Kidney (tissue), 14 donors: ENCODE data around the gene FOLR1. TPM values are rescaled to one million over a fixed set of nuclear protein-coding genes. Genes with fewer than 3 reads are reported as not detected.

ENCODE experiments used
- DNase-seq, 5 donors: peaks; one replicate each; pipeline ENCODE4 v3.0.0-alpha.2; 2013 to 2020
- FAIRE-seq: peaks from 2 replicates; lab custom pipeline; 2012; peaks lifted over from hg19 to GRCh38; lab: Jason Lieb, UNC
- H3K27ac ChIP-seq, 2 donors: one replicate each; pipeline ENCODE4 v1.7.0; 2013; ENCODE audit warnings: low read depth in 2 of 2, low read length in 2 of 2, inconsistent platforms in 1 of 2
- H3K27me3 ChIP-seq: one replicate; pipeline ENCODE4 v1.7.1; 2013; ENCODE audit warnings: low read length, inconsistent platforms; ENCODE audit not compliant: control insufficient read depth, insufficient read depth
- H3K36me3 ChIP-seq, 3 donors: one replicate each; pipeline versions ENCODE4 v1.7.0 to v1.7.1; 2013; ENCODE audit warnings: low read length in 3 of 3, control low read depth in 1 of 3, inconsistent platforms in 1 of 3; ENCODE audit not compliant: insufficient read depth in 3 of 3, control insufficient read depth in 2 of 3
- H3K4me1 ChIP-seq, 3 donors: one replicate each; pipeline versions ENCODE4 v1.7.0 to v1.7.1; 2013; ENCODE audit warnings: low read length in 3 of 3, inconsistent platforms in 1 of 3, low read depth in 1 of 3; ENCODE audit not compliant: control insufficient read depth in 2 of 3, insufficient read depth in 2 of 3
- H3K4me3 ChIP-seq, 3 donors: one replicate each; pipeline versions ENCODE4 v1.7.0 to v1.8.1; 2013; ENCODE audit warnings: low read length in 3 of 3, control low read depth in 1 of 3, inconsistent platforms in 1 of 3
- H3K9ac ChIP-seq, 3 donors: one replicate each; pipeline versions ENCODE4 v1.7.0 to v1.7.1; 2013; ENCODE audit warnings: low read length in 3 of 3, control low read depth in 1 of 3, inconsistent platforms in 1 of 3
- H3K9me3 ChIP-seq, 3 donors: one replicate each; pipeline versions ENCODE4 v1.7.0 to v1.7.1; 2013; ENCODE audit warnings: low read length in 3 of 3, control low read depth in 1 of 3, inconsistent platforms in 1 of 3; ENCODE audit not compliant: control insufficient read depth in 2 of 3, insufficient read depth in 1 of 3
- intact Hi-C: fragments of 100-400 bp; cut with DNase I; formaldehyde crosslinking; loops from one replicate; pipeline ENCODE4 v1.11.1; 2022
- polyA plus RNA-seq: library from polyadenylated mRNA; stranded (reverse); fragments of 350-450 nt; fragmentation: Illumina TruSeq; extraction: RNeasy Lipid Tissue Mini Kit (QIAGEN cat#74804); gene quantifications from one replicate; pipeline ENCODE4 v1.2.3, GENCODE V29; 2014; ENCODE audit warnings: low read depth, low replicate concordance; ENCODE audit not compliant: insufficient read depth
- total RNA-seq: library from RNA; stranded (reverse); fragmentation: NEBNext Ultra II Directional; extraction: Animal tissue kit (Norgen Biotek cat#: 25700); gene quantifications from one replicate; pipeline ENCODE4 v1.2.1, GENCODE V29; 2021
- TF ChIP-seq, protein P1 (sequence below): IDR thresholded peaks from 3 replicates; pipeline ENCODE4 v1.5.1; 2012; ENCODE audit warnings: mild to moderate bottlenecking, moderate library complexity, borderline replicate concordance; ENCODE audit not compliant: insufficient read depth; ENCODE audit errors: extremely low read depth
- donor health status: control.
- donor health status: control.
- donor health status: control.
- donor health status: control.
- donor health status: control.
- donor health status: DM: yes; HTN: yes; CAD: no.
- donor health status: Normal renal cell carcinoma (clear cell type).

FOLR1 gene
- total and polyA plus RNA-seq, 2 donors from 2014 or later, result 41.2 to 297 TPM

- Histone ChIP-seq H3K9me3 (no peaks in the 10 kb centered on the region), H3K27me3 (no peaks in the 10 kb centered on the region), H3K4me3 (no peak overlapping the region), H3K36me3 (peaks cover 9 to 67% (median 49%) of the 10 kb centered on the region in 3 donors), H3K27ac (no peak overlapping the region), H3K4me1 (peaks cover 0 to 12% (median 5%) of the 10 kb centered on the region in 3 donors), H3K9ac (no peak overlapping the region)
- intact Hi-C loops, result no loop called here
- TF ChIP-seq, protein P1, sequence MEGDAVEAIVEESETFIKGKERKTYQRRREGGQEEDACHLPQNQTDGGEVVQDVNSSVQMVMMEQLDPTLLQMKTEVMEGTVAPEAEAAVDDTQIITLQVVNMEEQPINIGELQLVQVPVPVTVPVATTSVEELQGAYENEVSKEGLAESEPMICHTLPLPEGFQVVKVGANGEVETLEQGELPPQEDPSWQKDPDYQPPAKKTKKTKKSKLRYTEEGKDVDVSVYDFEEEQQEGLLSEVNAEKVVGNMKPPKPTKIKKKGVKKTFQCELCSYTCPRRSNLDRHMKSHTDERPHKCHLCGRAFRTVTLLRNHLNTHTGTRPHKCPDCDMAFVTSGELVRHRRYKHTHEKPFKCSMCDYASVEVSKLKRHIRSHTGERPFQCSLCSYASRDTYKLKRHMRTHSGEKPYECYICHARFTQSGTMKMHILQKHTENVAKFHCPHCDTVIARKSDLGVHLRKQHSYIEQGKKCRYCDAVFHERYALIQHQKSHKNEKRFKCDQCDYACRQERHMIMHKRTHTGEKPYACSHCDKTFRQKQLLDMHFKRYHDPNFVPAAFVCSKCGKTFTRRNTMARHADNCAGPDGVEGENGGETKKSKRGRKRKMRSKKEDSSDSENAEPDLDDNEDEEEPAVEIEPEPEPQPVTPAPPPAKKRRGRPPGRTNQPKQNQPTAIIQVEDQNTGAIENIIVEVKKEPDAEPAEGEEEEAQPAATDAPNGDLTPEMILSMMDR, result no peak
- FAIRE-seq (no peak), DNase-seq (peak in 2 of 5 donors; percentile 8 to 61)
Observed at GRCh38 chr11:72229925-72230763, 38.2 kb downstream of the FOLR1 start.

DNA sequence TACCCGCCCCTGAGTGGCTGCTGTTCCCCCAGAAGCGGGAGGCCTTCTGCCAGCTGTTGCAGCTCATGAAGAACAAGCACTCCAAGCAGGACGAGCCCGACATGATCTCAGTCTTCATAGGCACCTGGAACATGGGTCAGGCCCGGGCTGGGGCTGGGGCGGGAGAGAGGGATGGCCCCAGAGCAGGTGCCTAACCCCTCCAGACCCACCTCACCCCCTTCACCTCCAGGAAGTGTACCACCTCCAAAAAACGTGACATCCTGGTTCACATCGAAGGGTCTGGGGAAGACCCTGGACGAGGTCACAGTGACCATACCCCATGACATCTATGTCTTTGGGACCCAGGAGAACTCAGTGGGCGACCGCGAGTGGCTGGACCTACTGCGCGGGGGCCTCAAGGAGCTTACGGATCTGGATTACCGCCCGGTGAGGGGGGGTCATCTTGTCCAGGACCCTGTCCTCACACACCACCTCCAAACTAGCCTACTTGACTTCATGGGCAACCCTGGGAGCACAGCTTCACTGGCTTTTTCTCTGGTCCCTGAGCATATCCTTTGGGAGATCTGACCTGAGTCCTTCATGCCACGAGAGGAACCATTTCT lies 38.9 kb downstream of the FOLR1 start:
- FAIRE-seq (no peak), DNase-seq (peak in 2 of 5 donors; percentile 5 to 51)
- intact Hi-C loops, result no loop called here
- Histone ChIP-seq H3K36me3 (peaks cover 9 to 72% (median 49%) of the 10 kb centered on the region in 3 donors), H3K27me3 (no peaks in the 10 kb centered on the region), H3K27ac (no peak overlapping the region), H3K9me3 (no peaks in the 10 kb centered on the region), H3K9ac (no peak overlapping the region), H3K4me3 (no peak overlapping the region), H3K4me1 (peaks cover 0 to 6% (median 0%) of the 10 kb centered on the region in 3 donors)
- TF ChIP-seq, protein P1, result no peak

- DNase-seq, result peak in 1 of 5 donors; percentile 7
Observed at GRCh38 chr11:72231396-72232259, 39.7 kb downstream of the FOLR1 start.

More at GRCh38 chr11:72231396-72232259, 39.7 kb downstream of the FOLR1 start:
- Histone ChIP-seq H3K36me3 (peaks cover 9 to 79% (median 54%) of the 10 kb centered on the region in 3 donors), H3K4me3 (no peak overlapping the region), H3K9me3 (no peaks in the 10 kb centered on the region), H3K4me1 (peaks cover 0 to 5% (median 0%) of the 10 kb centered on the region in 3 donors), H3K9ac (no peak overlapping the region), H3K27me3 (no peaks in the 10 kb centered on the region), H3K27ac (no peak overlapping the region)
- FAIRE-seq, result no peak
- intact Hi-C loops, result no loop called here
- TF ChIP-seq, protein P1, result no peak
